NCI-H146 treated with DMSO at 0.1 percent for 48 hours (cell line): ENCODE results near the gene LDB3.

Source experiments
- DNase-seq: peaks from one replicate; lab custom pipeline; 2025; ENCODE audit not compliant: unreplicated experiment; lab: John Stamatoyannopoulos, UW

Gene LDB3

DNA sequence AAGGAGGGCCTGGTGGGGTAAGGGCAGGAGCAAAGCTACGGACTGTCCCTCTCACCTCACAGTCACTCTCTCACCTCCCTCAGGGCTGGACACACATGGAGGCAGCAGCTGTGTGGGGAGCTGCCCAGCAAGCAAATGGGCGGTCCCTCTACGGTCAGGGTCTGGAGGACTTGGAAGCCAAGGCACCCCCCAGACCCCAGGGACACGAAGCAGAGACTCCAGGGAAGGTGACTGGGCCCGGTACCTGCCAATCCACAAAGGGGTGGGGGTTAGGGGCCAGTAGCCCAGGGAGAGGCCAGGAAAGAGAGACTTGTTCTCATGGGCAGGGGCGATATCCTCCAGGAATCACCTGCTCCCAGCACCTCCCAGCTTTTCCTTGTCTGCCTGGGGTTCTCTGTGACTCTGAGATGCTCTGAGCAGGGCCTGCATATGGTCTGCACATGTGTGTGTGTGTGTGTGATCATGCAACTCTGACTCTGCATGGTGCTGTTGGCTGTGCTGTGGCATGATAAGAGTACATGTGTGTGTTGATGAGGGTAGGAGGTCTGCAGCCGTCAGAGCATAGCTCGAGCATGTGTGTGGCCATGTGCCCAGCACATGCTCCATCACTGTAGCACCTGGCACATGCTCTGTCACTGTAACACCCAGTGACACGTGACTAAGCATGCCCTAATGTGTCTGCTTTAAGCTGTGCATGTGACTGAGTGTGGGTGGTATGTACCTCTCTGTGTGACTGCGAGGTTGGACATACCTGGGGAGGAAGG lies 4.6 kb upstream of the LDB3 start:
- DNase-seq: no peak

DNA sequence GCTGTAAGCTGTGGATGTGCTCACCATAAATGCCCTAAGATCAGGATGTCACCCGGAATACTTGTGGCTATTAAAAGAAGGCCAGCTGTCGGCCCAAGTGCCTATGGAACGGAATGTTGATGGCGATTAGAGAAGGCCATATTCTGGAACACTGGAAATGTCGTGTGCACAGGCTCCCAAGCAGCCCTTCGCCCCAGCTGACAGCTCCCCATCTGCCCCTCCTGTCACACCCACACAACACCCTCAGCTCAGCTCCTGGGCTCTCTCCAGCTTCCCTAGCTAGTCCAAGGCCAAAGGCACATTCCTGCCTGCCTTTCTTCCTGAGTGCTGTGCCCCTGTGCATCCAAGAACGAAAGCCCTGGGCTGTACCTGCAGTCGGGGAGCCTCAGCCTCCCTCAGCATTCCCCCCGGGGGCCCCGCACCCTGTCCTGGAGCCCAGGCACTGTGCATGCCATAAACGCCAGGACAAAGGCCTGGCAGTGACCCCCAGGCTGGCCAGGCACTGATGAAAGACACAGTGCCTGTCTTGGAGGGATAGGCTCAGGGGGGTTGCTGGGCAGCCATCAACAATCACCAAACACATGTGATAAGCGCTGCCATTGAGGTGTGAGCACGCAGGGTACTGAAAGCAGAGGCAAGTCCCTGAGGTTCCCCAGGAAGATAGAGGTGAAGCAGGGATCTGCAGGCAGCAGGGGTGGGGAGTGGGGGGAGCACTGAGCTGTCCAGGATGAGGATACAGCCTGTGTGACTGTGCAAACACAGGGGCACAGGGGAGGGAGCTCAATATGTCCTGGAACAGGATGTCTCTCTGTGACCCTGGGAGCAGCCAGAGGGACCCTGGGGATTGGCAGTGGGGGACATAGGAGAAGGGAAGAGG lies 3.7 kb upstream of the LDB3 start:
- no peak for DNase-seq

DNA sequence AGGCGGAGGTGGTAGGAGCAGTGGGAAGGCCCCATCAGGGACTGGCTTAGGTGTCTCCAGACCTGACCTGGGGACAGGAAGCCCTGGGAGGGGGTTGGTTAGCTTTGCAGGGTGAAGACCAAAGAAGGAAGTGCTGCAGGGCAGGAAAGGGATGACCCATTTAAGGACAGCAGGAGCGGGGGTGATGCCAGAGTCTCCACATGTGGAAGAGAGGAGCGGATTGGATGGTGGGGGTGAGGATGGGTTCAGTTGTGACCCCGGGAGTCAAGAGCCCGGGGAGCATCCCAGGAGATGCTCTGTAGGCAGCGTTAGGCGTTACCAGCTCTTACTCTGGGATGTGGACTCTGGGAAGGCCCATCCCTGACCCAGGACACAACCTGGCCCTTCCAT lies 3.1 kb upstream of the LDB3 start:
- no peak for DNase-seq

DNA sequence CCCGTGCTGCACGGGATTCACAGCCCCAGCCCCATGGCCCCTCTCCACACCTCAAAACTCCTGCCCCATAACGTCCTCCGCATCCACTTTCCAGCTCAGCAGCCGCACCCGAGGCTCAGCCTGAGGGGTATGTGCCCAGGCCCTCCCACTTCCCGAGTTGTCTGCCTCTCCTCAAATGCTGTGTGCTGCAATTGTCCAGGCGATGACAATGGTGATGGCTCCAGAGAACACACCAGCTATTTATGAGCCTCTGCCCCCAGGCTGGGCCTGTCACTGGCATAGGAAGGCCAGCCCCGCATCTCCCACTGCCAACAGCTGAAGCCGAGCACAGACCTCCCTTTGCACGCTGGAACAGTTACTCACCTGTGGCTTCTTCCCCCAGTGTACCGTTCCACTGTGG lies 2.4 kb upstream of the LDB3 start:
- no peak for DNase-seq

DNA sequence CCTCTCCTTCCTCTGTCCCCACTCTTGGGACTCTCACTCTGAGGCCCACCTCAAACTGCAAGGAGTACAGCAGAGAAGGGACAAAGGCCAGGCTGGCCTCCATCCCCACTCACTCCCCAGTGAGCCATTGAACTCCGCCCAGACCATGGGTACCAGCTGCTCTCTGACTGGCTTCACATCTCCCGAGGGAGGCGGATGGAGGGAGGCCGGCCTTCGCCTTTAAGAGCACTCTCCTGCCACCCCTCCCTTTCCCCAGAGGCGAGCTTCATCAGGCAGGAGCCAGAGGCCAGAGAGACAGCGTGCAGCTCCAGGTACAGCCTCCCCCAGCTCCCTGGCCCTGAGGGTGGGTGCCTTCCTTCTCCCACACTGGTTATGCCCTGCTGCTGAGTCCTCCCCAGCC lies 1.8 kb upstream of the LDB3 start:
- DNase-seq: no peak

DNA sequence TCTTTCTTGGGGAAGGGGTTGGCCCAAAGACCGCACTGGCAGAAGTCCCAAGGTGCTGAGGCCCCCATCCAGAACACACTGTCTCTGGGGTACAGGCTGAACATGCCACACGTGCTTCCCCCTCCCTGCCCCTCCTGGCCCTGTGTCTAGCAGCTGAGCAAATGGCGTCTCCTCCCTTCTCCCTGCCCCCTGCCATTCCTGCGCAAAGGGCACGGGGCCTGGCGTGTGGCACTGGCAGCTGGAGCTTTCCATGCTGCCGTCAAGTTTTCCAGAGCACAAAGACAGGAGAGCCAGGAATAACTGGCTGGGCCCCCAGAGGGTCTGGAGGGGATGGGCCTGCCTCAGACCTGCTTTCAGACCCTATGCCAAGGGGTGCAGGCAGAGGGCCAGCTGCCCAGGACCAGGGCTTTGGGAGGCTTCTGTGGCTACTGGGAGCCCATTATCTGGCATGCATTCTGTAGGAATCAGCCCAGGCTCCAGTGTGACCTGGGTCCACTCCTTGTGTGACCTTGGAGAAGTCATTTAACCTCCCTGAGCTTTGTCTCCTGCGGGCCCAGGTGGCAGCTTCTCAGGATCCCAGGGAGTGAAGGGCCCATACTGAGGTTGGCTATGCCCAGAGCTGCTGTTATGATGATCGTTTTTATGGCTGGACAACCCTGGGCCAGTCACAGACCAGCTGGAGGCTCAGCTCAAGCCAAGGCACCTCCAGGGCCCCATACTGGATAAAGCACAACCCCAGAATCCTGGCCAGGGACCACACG lies 710 bp upstream of the LDB3 start:
- no peak for DNase-seq

DNA sequence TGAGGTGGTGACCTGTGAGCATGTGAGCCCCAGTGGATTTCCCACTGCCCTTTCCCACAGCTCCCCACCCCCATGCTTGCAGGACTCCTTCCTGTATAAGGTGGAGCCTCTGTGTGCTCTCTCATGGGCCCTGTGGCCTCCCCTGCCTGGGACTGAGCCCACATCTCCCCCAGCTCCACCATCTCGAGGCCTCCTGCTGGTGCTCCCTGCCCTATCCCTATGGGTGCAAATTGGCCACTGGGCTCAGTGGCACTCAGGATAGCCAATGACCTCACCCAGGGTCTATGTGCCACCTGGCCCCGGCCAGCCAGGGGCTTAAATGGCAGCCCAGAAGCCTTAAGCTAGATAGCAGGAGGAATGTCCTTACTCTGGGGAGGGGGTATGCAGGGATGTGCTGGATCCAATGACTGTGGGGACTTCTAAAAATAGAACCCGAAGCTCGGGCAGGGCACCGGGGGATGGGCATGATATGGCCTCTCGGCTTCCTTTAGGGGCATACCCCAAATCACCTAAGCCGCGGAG lies 2.0 kb downstream of the LDB3 start:
- no peak for DNase-seq

DNA sequence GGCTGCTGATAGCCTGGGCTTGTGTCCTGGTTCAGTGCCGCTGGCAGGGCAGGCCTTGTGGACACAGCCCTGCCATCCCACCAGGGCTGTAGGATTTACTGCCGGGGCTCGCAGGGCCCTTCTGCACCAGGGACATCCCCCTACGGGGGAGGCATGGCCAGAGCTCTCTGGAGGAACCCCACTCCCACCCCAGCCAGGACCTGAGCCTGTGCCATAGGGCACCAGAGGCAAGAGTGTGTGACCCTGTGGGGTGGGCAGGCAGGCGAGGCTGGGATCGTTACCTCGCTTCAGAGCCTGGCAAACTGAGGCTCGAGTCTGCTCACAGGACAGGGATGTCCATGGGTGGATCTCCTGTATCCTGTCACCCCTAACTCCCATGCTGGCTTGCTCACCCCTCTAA lies 2.6 kb downstream of the LDB3 start:
- no peak for DNase-seq

DNA sequence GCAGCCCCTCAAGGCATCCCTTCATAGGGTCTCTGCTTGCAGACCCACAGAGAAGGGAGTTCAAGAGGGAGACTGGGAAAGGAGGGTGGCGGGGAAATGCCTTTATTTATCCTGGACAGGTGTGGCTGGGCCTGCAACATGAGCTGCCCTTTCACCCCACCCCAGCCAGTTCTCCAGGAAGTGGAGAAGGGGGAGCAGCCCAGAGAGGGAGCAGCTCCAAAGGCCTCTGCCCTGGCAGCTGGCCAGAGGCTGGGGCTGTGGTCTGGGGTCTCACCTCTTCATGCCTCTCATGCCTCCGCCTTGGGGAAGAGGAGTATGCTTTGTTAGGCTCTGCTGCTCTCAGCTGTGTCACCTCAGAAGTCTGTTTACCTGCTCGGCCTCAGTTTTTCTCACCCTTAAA lies 3.1 kb downstream of the LDB3 start:
- peak; percentile 14 for DNase-seq

DNA sequence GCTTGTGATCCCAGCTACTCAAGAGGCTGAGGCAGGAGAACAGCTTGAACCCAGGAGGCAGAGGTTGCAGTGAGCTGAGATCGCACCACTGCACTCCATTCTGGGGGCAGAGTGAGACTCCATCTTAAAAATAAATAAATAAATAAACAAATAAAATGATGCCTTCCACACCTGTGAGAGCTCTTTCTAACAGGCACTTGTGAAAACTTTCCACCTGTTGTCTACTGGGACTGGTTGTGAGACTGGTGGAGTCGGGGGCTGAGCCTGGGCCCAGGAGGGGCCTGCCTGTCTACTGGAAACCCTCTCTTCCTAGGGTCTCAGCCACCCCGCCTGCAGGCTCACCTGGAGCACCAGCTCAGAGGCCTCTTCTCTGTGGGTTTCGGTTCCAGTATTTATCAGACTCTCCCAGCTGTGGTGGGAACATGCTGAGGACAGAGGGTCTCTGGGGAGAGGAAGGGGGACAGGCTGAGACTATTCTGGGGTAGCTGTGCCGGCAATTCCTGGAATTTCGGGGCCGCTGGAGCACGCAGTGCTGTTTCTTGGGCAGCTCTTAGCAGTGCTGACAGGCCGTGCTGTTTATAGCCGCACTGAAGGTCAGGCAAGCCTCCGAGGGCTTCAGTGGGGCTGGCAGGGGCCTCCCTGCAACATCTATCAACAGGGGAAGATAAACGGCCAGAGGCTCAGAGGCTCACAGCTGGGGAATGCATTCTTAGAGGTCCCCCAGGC lies 3.8 kb downstream of the LDB3 start:
- DNase-seq: no peak

DNA sequence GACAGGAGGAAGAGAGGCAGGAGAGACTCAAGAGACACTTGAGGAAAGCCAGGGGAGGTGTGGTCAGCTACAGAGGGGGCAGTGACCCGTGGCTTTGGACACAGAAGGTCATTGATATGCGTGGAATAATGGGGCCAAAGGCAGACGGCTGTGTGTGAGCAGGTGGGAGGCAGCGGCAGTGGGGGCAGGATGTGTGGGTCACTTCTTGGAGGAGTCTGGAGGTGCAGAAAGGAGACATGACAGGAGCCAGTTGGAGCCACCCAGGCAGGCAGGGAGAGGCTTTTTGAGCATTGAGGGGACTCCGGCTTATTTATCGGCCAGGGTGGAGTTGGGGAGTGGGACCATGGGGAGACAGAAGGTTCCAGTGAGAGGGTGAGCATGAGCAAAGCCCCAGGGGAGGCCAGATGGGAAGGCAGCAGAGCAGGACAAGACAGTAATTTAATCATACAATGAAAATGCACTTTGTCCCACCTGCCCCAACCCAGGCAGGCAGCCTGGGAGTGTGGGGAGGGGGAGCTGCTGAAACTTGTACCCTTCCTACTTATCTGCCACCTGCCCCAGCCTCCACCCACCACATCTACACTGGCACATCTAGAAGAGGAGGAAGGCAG lies 5.0 kb downstream of the LDB3 start:
- no peak for DNase-seq

DNA sequence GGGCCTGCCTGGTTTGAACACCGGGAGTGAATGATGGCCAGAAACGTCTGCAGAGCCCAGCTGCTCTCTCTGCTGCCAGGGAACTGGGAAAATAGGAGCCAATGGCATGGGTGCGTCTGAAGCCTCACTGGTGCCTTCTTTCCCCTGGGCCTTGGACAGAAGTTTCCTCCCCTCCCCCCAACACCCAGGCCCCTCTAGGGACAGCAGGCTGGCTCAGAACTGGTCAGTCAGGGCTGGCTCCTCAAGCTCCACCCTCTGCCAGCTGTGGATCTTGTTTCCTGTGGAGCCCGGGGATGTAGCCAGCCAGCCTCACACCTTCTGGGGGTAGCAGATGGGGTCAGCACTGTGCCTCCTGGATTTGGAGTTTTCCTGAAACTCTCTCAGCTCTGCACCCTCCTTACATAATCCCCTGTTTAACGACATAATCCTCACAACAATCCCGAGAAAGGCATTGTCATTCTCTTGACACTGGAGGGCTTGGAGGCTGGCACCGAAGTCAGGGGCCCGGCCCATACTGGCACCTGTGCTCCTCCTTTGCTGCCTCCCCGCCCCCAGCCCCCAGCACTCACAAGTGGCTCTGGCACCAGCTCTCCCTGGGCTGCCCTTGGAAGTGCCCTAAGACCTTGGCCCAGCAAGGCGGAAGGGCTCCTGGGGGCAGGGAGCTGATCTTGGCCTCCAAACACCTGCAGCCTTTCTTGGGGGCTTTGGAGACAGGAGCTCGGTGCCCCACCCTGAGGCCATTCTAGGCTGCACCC lies 5.7 kb downstream of the LDB3 start:
- DNase-seq: no peak

DNA sequence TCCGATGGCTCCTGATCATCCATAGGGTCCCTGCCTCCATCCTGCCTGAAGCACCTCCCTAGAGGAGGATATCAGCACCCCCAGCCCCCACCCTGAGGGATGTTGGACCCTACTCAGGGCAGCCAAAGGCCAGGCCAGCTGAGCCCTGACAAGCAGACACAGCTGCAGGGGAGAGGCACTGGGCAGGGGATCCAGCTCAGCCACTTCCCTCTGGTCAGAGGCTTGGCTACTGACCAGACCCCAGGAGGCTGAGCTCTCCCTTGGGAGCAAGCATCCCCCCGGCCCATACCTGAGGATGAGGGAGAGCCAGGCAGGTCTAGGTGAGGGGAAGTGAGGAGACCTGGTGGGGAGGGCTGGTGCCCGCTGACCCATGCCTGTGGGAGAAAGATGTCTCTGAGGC lies 6.6 kb downstream of the LDB3 start:
- DNase-seq: no peak

DNA sequence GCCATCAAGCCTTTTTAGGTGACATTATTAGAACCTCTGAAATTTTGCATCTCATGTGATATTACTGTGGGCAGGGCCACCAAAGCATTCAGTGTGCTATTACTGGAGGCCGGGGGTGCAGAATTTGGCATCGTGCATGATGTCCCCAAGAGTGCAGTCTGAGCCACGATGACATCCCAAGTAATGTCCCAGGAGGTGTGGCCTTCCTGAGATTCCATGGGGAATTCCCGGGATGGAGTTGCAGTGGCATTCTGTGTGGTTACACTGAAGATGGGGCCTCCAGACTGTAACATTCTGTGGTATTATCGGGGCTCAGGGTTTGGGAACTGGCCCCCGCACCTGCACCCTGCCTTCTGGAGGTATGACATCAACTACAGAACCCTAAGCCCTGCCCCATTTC lies 9.1 kb downstream of the LDB3 start:
- DNase-seq: no peak

DNA sequence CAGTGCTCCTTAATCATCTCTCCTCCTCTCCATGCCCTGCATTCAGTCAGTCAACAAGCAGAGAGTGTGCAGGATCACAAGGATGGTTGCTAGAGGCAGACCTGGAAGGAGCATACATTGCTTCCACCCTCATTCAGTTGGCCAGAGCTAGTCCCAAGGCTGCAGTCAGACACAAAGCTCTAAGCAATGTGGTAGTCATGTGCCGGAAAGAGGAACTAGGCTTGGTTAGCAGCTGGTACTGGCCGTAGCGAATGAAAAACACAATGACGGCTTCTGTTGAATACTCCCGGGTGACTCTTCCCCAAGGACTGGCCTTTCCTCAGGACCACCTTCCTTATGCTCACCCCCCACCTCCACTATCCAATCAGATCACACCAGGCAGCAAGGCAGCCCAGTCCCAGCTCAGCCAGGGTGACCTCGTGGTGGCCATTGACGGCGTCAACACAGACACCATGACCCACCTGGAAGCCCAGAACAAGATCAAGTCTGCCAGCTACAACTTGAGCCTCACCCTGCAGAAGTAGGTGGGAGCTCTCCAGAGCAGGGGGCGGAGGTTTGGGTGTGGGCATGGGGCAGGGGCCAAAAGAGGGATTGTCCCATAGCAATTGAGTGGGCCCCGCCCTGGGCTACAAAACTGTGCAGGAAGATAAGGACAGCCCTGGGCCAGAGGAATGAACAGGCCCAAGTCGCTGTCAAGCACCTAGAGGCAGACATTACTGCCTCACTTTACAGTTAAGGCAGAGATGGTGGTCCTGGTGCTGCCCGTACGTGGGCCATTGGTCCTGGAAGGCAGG lies 10.9 kb downstream of the LDB3 start:
- DNase-seq: no peak

DNA sequence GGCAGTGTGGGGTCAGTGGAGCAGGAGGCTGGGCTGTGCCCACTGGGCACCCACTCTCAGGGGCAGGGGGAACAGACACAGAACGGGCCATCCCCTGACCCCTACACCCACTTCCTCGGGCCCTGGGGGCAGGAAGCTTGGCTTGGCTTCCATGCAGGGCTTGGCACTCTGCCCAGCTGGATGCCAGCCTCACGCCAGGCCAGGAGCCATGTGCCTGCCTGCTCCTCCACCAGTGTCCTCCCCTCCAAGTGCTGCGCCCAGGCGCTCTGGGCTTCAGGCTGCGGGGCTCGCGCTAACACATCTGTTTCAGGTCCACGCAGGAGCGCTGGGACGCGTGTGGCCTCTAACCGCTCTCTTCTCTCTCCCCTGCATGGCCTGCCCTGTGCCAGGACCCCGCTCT lies 12.7 kb downstream of the LDB3 start:
- no peak for DNase-seq

DNA sequence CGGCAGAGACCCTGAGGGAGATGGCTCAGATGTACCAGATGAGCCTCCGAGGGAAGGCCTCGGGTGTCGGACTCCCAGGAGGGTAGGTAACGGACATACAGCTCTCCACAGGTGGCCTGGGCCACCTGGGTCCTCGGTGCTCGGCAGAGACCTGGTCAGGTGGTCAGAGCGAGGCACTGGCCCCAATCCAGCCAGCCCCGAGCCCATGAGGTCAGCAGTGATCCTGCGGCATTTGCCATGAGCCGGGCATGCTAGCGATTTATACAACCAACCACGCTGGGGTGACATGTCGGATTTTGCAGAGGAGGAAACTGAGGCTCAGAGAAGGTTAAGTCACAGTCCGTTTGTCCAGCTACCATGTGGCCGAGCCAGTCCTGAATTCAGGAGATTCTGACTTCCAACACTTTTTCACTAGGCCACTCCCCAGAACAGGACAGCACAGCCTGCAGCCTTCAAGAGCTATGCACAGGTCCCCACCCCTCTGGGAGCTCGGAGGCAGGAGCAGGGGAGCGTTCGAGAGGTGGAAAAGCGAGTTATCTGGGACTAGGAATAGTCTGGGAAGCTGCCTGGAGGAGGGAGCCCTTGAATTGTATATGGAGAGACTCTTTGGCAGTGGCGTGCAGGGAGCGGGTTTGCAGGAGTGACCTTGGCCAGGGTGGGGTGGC lies 13.5 kb downstream of the LDB3 start:
- no peak for DNase-seq

DNA sequence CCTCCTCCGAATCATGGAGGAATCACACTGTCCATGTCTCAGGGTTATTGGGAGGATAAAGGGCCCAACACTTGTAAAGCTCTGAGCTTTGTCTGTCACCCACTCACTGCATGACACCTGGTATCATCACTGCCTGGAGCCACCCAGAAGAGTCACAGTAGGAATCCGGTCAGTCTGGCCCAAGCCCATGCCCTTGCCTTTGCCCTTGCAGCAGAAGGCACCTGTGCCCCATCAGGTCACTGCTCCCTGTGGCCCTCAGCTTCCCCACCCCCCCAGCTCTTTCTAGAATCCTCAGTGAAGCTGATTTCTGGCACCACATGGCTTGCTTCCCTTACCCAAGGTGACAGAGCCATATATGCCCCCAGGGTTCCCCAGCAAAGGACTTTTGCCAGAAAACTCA lies 14.4 kb downstream of the LDB3 start:
- no peak for DNase-seq
